ENCODE results near the gene TGFBI.
A peak's percentile ranks its signal among the peaks of the same experiment; 100 is the strongest.

DNA sequence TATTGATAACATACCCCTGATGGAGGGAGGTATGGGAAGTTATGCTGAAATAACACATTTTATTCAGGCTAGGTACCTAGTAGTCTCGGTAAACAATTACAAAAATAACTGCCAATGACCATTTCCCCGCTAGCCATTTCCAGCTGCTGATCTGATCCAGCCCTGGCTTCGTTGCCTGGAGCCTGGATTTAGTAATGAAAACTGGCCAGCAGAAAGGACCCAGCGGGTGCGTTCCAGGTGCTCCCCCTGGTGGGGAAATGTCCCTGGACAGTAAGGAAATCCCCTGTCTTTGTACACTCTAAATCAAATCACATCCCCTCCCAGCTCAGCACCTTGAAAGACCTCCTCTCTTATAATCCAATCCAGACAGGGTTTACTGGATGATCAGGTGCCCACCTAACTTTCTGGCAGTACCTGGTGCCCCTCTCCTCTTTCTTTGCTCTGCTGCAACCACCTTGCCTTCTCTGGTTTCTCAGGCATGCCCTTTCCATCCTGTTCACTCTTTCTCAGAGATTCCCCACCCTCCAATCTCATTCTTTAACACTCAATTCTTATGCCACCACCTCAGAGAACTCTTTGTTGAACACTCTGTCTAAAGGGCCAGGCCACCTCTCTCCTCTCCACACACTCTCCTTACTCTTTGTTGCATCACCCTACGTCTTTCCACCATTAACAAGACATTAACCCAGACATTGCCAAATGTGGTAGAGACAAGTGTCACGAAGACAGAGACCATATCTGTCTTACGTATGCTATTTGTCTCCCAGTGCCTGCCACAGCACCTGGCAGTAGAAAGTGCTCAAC lies 53.8 kb downstream of the TGFBI start:
- TF ChIP-seq, protein P1, sequence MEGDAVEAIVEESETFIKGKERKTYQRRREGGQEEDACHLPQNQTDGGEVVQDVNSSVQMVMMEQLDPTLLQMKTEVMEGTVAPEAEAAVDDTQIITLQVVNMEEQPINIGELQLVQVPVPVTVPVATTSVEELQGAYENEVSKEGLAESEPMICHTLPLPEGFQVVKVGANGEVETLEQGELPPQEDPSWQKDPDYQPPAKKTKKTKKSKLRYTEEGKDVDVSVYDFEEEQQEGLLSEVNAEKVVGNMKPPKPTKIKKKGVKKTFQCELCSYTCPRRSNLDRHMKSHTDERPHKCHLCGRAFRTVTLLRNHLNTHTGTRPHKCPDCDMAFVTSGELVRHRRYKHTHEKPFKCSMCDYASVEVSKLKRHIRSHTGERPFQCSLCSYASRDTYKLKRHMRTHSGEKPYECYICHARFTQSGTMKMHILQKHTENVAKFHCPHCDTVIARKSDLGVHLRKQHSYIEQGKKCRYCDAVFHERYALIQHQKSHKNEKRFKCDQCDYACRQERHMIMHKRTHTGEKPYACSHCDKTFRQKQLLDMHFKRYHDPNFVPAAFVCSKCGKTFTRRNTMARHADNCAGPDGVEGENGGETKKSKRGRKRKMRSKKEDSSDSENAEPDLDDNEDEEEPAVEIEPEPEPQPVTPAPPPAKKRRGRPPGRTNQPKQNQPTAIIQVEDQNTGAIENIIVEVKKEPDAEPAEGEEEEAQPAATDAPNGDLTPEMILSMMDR (IDR thresholded peaks at IDR 0.05; ENCODE audit: borderline replicate concordance, extremely low read depth, low read length, poor library complexity, severe bottlenecking): peak; percentile 85
- no peak for TF ChIP-seq EZH2 (IDR thresholded peaks at IDR 0.05; ENCODE audit: borderline replicate concordance, low read depth, low read length, severe bottlenecking)

Data from DND-41 (cell line).